ENCODE measurements around the gene LYPD5. TPM values are rescaled to one million over a fixed set of nuclear protein-coding genes. Genes with fewer than 3 reads are reported as not detected.
"Not testable (repeated sequence)": the region's sequence is repeated elsewhere in the genome, so short reads cannot be mapped to it uniquely, and the experiment has no call there.

LYPD5 gene
- total RNA-seq, 1 experiment from 2014 or later, result not detected

DNA sequence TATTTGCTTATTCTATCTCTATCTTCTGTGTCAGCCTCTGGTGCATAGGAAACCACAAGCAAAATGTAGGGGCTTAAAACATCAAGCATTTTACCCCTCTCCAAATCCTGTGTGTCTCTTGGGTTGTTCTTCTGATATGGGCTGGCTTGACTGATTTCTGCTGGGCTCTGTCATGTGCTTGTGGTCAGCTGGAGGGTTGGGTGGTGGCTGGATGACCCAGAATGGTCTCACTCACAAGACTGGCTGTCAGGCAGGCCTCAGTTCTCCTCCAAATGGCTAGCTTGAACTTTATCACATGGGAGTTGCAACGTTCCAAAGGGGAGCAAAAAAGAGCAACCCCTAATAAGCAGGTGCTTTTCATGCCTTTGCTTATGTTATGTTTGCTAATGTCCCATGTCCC lies 9.6 kb upstream of the LYPD5 start:
- H3K9me3 ChIP-seq (ENCODE audit: low read length), result no peaks in the 10 kb centered on the region
- no peaks in the 10 kb centered on the region for H4K20me1 ChIP-seq (ENCODE audit: insufficient read depth, low read depth, low read length)
- H3K9me2 ChIP-seq (replicated peaks; ENCODE audit: insufficient read depth, low read length), result no peaks in the 10 kb centered on the region

DNA sequence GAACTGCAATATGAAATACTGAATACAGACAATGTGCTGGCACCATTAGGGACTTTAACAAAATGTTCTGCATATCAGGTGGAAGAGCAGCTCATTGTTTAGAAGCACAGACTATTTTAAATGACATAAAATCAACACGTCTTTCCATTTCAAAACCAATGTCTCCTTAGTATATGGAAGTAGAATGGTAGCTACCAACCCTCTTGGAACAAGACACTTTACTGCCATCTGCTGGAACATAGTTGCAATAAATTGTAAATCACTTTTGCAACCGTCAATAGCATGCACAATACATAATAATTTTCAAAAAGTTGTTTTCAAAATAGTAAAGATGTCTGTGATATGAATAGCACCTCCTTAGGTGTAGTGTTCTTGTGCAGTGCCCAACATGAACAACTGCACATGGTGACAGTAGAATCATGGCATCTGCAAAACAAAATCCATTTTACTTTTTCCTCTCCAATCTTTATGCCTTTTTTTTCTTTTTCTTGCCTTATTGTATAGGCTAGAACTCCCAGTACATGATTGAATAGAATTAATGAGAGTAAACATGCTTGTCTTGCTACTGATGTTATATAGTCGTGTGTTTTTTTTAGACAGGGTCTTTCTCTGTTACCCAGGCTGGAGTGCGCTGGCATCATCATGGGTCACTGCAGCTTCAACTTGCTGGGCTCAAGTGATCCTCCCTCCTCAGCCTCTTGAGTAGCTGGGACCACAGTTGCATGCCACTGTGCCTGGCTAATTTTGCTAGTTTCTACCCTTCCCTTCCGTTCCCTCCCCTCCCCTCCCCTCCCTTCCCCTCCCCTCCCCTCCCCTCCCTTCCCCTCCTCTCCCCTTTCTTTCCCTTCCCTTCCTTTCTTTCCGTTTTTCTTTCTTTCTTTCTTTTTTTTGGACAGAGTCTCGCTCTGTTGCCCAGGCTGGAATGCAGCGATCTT lies 7.8 kb upstream of the LYPD5 start:
- H3K9me2 ChIP-seq (replicated peaks; ENCODE audit: insufficient read depth, low read length), result no peaks in the 10 kb centered on the region
- H3K9ac ChIP-seq (ENCODE audit: low read length), result no peak overlapping the region
- no peaks in the 10 kb centered on the region for H3K79me2 ChIP-seq (ENCODE audit: low read length)
- H3K4me1 ChIP-seq (ENCODE audit: low read length), result no peaks in the 10 kb centered on the region
- no peak overlapping the region for H3K4me2 ChIP-seq (ENCODE audit: low read depth, low read length, poor library complexity, severe bottlenecking)
- no peak overlapping the region for H2AFZ ChIP-seq (ENCODE audit: low read length)
- H3K27me3 ChIP-seq (ENCODE audit: low read length), result no peaks in the 10 kb centered on the region
- peak; percentile 84 for DNase-seq
- H3K36me3 ChIP-seq (ENCODE audit: insufficient read depth, low read length), result no peaks in the 10 kb centered on the region
- no peak overlapping the region for H3K27ac ChIP-seq (ENCODE audit: low read length)
- no peak overlapping the region for H3K4me3 ChIP-seq (ENCODE audit: low read length)
- H4K20me1 ChIP-seq (ENCODE audit: insufficient read depth, low read depth, low read length), result no peaks in the 10 kb centered on the region
- H3K9me3 ChIP-seq (ENCODE audit: low read length), result no peaks in the 10 kb centered on the region

More for the DNA sequence above, 9.6 kb upstream of the LYPD5 start:
- H3K27ac ChIP-seq (ENCODE audit: low read length), result no peak overlapping the region
- H2AFZ ChIP-seq (ENCODE audit: low read length), result no peak overlapping the region
- no peak overlapping the region for H3K9ac ChIP-seq (ENCODE audit: low read length)
- no peaks in the 10 kb centered on the region for H3K36me3 ChIP-seq (ENCODE audit: insufficient read depth, low read length)
- H3K4me3 ChIP-seq (ENCODE audit: low read length), result no peak overlapping the region
- H3K79me2 ChIP-seq (ENCODE audit: low read length), result no peaks in the 10 kb centered on the region
- no peaks in the 10 kb centered on the region for H3K4me1 ChIP-seq (ENCODE audit: low read length)
- H3K27me3 ChIP-seq (ENCODE audit: low read length), result no peaks in the 10 kb centered on the region
- no peak overlapping the region for H3K4me2 ChIP-seq (ENCODE audit: low read depth, low read length, poor library complexity, severe bottlenecking)
- DNase-seq, result no peak

DNA sequence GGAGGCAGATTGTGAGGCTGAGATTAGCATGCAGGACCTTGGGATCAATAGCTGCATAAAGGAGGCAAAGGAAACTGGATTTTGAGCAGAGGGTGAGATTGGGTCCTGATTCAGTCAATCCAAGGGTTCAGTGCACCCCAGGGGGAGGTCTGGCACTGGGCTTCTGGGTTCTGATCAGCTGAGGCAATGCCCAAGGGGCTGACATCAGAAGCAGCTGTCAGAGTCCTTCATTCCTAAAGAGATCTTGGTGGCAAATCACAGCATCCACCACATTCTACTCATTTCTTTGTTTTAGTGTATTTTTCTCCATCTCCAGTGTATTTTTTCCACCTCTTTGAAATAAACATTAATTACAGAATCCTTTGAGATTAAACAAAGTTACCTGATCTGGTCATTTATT lies 5.4 kb upstream of the LYPD5 start:
- H4K20me1 ChIP-seq (ENCODE audit: insufficient read depth, low read depth, low read length), result no peaks in the 10 kb centered on the region
- no peak overlapping the region for H3K4me3 ChIP-seq (ENCODE audit: low read length)
- H3K4me1 ChIP-seq (ENCODE audit: low read length), result no peaks in the 10 kb centered on the region
- H3K36me3 ChIP-seq (ENCODE audit: insufficient read depth, low read length), result no peaks in the 10 kb centered on the region
- H2AFZ ChIP-seq (ENCODE audit: low read length), result no peak overlapping the region
- H3K9me3 ChIP-seq (ENCODE audit: low read length), result no peaks in the 10 kb centered on the region
- H3K79me2 ChIP-seq (ENCODE audit: low read length), result no peaks in the 10 kb centered on the region
- DNase-seq, result no peak
- no peak overlapping the region for H3K9ac ChIP-seq (ENCODE audit: low read length)
- H3K27me3 ChIP-seq (ENCODE audit: low read length), result no peaks in the 10 kb centered on the region
- H3K9me2 ChIP-seq (replicated peaks; ENCODE audit: insufficient read depth, low read length), result no peaks in the 10 kb centered on the region
- H3K4me2 ChIP-seq (ENCODE audit: low read depth, low read length, poor library complexity, severe bottlenecking), result no peak overlapping the region
- H3K27ac ChIP-seq (ENCODE audit: low read length), result no peak overlapping the region

DNA sequence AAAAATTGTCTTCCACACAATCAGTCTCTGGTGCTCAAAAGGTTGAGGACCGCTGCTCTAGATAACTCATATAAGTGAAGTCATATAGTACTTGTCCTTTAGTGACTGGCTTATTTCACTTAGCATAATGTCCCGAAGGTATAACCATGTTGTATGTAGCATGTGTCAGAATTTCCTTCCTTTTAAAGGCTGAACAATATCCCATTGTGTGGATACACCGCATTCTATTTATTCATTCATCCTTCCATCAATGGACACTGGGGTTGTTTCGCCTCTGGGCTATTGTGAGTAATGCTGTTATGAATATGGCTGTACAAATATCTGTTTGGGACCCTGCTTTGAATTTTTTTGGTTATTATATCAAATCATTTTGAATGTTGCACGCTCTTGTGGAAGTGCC lies 4.6 kb upstream of the LYPD5 start:
- no peak overlapping the region for H3K4me2 ChIP-seq (ENCODE audit: low read depth, low read length, poor library complexity, severe bottlenecking)
- H3K9me3 ChIP-seq (ENCODE audit: low read length), result no peaks in the 10 kb centered on the region
- no peaks in the 10 kb centered on the region for H4K20me1 ChIP-seq (ENCODE audit: insufficient read depth, low read depth, low read length)
- H3K79me2 ChIP-seq (ENCODE audit: low read length), result no peaks in the 10 kb centered on the region
- H3K9ac ChIP-seq (ENCODE audit: low read length), result no peak overlapping the region
- no peak for DNase-seq
- no peak overlapping the region for H3K4me3 ChIP-seq (ENCODE audit: low read length)
- no peaks in the 10 kb centered on the region for H3K27me3 ChIP-seq (ENCODE audit: low read length)
- H3K9me2 ChIP-seq (replicated peaks; ENCODE audit: insufficient read depth, low read length), result no peaks in the 10 kb centered on the region
- H3K36me3 ChIP-seq (ENCODE audit: insufficient read depth, low read length), result no peaks in the 10 kb centered on the region
- no peak overlapping the region for H2AFZ ChIP-seq (ENCODE audit: low read length)
- no peak overlapping the region for H3K27ac ChIP-seq (ENCODE audit: low read length)
- no peaks in the 10 kb centered on the region for H3K4me1 ChIP-seq (ENCODE audit: low read length)

DNA sequence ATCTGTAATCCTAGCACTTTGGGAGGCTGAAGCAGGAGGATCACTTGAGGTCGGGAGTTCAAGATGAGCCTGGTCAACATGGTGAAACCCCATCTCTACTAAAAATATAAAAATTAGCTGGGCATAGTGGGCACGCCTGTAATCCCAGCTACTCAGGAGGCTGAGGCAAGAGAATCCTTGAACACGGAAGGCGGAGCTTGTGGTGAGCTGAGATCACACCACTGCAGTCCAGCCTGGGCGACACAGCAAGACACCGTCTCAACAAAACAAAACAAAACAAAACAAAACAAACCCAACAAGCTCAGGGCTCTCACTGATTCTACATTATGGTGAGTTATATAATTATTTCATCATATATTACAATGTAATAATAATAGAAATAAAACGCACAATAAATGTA lies 4.2 kb upstream of the LYPD5 start:
- DNase-seq; H3K4me2 ChIP-seq (ENCODE audit: low read depth, low read length, poor library complexity, severe bottlenecking); H3K36me3 ChIP-seq (ENCODE audit: insufficient read depth, low read length): not testable (repeated sequence)

DNA sequence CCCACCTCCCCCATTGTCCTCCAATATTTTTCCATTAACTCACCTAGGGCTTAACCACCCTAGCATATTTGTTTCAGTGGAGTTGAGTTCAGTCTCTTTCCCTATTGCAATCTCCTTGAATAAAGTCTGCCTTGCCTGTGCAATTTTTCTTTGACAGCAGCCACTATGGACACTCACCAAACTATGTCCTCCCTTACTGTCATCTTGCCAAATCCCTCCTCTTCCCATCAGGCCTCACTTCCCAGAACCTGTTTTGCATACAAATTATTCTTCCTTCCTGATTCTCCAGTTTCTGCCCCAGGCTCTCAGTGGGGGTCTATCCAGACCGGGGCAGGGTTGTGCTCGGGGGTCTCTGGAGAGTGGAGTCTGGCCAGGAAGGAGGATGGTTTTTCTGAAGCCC lies 2.2 kb upstream of the LYPD5 start:
- Histone ChIP-seq H3K27me3 (ENCODE audit: low read length) (no peaks in the 10 kb centered on the region), H3K9ac (ENCODE audit: low read length) (no peak overlapping the region), H2AFZ (ENCODE audit: low read length) (no peak overlapping the region), H3K9me3 (ENCODE audit: low read length) (no peaks in the 10 kb centered on the region), H4K20me1 (ENCODE audit: insufficient read depth, low read depth, low read length) (no peaks in the 10 kb centered on the region), H3K27ac (ENCODE audit: low read length) (no peak overlapping the region), H3K4me3 (ENCODE audit: low read length) (no peak overlapping the region), H3K9me2 (replicated peaks; ENCODE audit: insufficient read depth, low read length) (no peaks in the 10 kb centered on the region), H3K4me1 (ENCODE audit: low read length) (no peaks in the 10 kb centered on the region), H3K4me2 (ENCODE audit: low read depth, low read length, poor library complexity, severe bottlenecking) (no peak overlapping the region), H3K36me3 (ENCODE audit: insufficient read depth, low read length) (no peaks in the 10 kb centered on the region), H3K79me2 (ENCODE audit: low read length) (no peaks in the 10 kb centered on the region)
- DNase-seq, result no peak

More for the DNA sequence above, 4.2 kb upstream of the LYPD5 start:
- H3K27me3 ChIP-seq (ENCODE audit: low read length); H3K4me1 ChIP-seq (ENCODE audit: low read length); H3K4me3 ChIP-seq (ENCODE audit: low read length); H3K9ac ChIP-seq (ENCODE audit: low read length); H3K27ac ChIP-seq (ENCODE audit: low read length); H3K9me3 ChIP-seq (ENCODE audit: low read length); H4K20me1 ChIP-seq (ENCODE audit: insufficient read depth, low read depth, low read length); H3K9me2 ChIP-seq (replicated peaks; ENCODE audit: insufficient read depth, low read length); H3K79me2 ChIP-seq (ENCODE audit: low read length); H2AFZ ChIP-seq (ENCODE audit: low read length): not testable (repeated sequence)

DNA sequence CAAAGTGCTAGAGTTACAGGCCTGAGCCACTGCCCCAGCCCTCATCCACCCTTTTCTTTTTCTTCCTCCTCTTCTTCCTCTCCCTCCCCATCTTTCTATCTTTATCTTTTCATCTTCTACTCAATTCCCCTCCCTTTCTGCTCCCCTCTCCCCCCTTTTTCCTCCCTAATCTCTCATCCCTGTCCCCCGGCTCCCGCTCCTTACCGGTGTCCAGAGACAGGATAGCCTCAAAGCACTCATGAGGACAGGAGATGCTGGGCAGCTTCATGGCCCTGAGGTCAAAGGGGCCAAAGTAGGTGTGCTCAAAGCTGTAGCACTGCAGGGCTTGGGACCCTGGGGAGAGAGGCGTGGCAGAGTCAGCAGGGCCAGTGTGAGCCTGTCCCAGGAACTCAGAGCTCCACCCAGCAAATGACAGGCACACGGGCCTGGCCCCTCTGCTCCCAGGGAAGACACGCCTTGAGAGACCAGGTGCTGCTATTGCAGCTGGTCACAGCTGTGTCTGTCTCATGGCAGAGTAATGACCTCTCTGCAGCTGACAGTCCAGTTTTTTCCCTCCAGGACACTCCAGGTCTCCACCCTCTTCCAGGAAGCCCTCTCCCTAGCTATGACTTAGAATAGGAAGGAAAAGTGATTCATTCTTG lies 2.6 kb downstream of the LYPD5 start:
- Histone ChIP-seq H3K36me3 (ENCODE audit: insufficient read depth, low read length) (no peaks in the 10 kb centered on the region), H3K4me3 (ENCODE audit: low read length) (no peak overlapping the region), H4K20me1 (ENCODE audit: insufficient read depth, low read depth, low read length) (no peaks in the 10 kb centered on the region), H3K27ac (ENCODE audit: low read length) (no peak overlapping the region), H3K4me1 (ENCODE audit: low read length) (no peaks in the 10 kb centered on the region), H3K9me2 (replicated peaks; ENCODE audit: insufficient read depth, low read length) (no peaks in the 10 kb centered on the region), H3K4me2 (ENCODE audit: low read depth, low read length, poor library complexity, severe bottlenecking) (no peak overlapping the region), H2AFZ (ENCODE audit: low read length) (no peak overlapping the region), H3K27me3 (ENCODE audit: low read length) (no peaks in the 10 kb centered on the region), H3K79me2 (ENCODE audit: low read length) (no peaks in the 10 kb centered on the region), H3K9me3 (ENCODE audit: low read length) (no peaks in the 10 kb centered on the region), H3K9ac (ENCODE audit: low read length) (no peak overlapping the region)
- no peak for DNase-seq

DNA sequence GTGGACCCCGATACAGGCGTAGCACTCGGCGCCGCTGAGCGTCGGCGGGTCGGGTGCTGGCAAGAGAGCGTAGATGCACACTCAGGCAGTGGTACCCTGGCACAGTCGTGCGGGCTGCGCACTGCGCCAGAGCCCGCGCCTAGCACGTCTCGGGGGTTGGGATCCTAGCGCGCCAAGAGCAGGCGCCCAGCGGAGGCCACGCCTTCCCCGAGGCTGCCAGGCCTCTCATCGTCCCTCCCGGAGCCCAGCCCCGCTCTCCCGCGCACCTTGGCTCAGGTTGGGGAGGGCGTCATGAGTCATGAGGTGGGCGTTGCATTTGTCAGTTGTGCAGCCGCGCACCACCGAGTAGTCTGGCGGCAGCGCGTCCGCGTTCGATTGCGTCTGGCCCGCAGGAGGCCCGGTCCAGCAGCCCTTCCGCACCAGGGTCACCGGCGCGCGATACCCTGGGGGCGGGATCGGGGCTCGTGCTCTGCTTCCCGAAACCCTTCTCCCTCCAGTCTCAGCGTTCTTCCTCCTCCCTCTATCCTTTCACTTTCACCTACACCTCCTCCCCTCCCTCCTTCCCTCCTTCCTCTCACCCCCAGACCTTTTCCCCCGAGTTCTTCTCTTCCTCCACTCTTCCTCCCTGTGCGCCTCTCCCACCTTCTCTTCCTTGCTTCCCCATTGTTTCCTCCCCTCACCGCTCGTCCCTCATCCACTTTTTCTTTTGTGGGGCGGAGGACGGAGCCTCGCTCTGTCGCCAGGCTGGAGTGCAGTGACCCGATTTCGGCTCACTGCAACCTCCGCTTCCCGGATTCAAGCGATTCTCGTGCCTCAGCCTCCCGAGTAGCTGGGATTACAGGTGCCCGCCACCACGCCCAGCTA lies 3.5 kb downstream of the LYPD5 start:
- no peak overlapping the region for H3K9ac ChIP-seq (ENCODE audit: low read length)
- DNase-seq, result no peak

More for the DNA sequence above, 3.5 kb downstream of the LYPD5 start:
- Histone ChIP-seq H3K4me3 (ENCODE audit: low read length) (no peak overlapping the region), H3K4me1 (ENCODE audit: low read length) (no peaks in the 10 kb centered on the region), H2AFZ (ENCODE audit: low read length) (no peak overlapping the region), H3K27ac (ENCODE audit: low read length) (no peak overlapping the region), H3K9me2 (replicated peaks; ENCODE audit: insufficient read depth, low read length) (no peaks in the 10 kb centered on the region), H3K36me3 (ENCODE audit: insufficient read depth, low read length) (no peaks in the 10 kb centered on the region), H3K9me3 (ENCODE audit: low read length) (no peaks in the 10 kb centered on the region), H3K4me2 (ENCODE audit: low read depth, low read length, poor library complexity, severe bottlenecking) (no peak overlapping the region), H3K27me3 (ENCODE audit: low read length) (no peaks in the 10 kb centered on the region), H4K20me1 (ENCODE audit: insufficient read depth, low read depth, low read length) (no peaks in the 10 kb centered on the region), H3K79me2 (ENCODE audit: low read length) (no peaks in the 10 kb centered on the region)

Measured in Karpas-422 (cell line).